GM12878 (cell line): ENCODE data around the gene SH2D7. TPM values are rescaled to one million over a fixed set of nuclear protein-coding genes. Genes with fewer than 3 reads are reported as not detected.

Source experiments
- ATAC-seq: fragments of 200-7000 bp; cut with Tn5 transposase; 3 replicates; pipeline ENCODE4 v1.9.1; 2020; ENCODE audit warnings: mild to moderate bottlenecking, moderate library complexity
- BruUV-seq: library from RNA; stranded (reverse); fragments of 400-500 nt; replicated peaks from 2 replicates; lab custom pipeline; 2021; lab: Mats Ljungman, UMichigan
- CTCF ChIA-PET: fragments of 300-600 bp; sonication (Branson Sonifier 250); formaldehyde crosslinking; extraction: SDS; loops from one replicate; lab custom pipeline; 2021; ENCODE audit warnings: inconsistent platforms; lab: Yijun Ruan, JAX
- POLR2A ChIA-PET: fragments of 350-600 bp; formaldehyde crosslinking; extraction: SDS; loops from one replicate; lab custom pipeline; 2021; ENCODE audit warnings: inconsistent platforms; lab: Charles Lee
- RAD21 ChIA-PET: fragments of 300-600 bp; sonication (Branson Sonifier 250); formaldehyde crosslinking; loops from one replicate; lab custom pipeline; 2023; ENCODE audit warnings: antibody characterized with exemption; ENCODE audit not compliant: unreplicated experiment; lab: Charles Lee
- SMC1A ChIA-PET: fragments of 300-600 bp; sonication (Branson Sonifier 250); formaldehyde crosslinking; loops from one replicate; lab custom pipeline; 2023; ENCODE audit not compliant: unreplicated experiment, uncharacterized antibody; lab: Charles Lee
- DNase-seq: peaks from one replicate; pipeline ENCODE4 v3.0.0-alpha.2; 2011; ENCODE audit warnings: low read depth, low spot score
- FAIRE-seq: peaks from 3 replicates; lab custom pipeline; 2011; peaks lifted over from hg19 to GRCh38; lab: Jason Lieb, UNC
- H2AFZ ChIP-seq: 2 replicates; pipeline ENCODE4 v1.6.0; 2011; ENCODE audit warnings: low read depth, low read length, control low read depth; ENCODE audit not compliant: control insufficient read depth
- H3K27ac ChIP-seq: 2 replicates; pipeline ENCODE4 v1.5.1; 2011; ENCODE audit warnings: control low read depth; ENCODE audit not compliant: control insufficient read depth, insufficient read depth
- H3K27me3 ChIP-seq, 2 experiments: replicated peaks in 1 of 2; 2 replicates each; pipeline versions ENCODE4 v1.6.0 to v1.6.1; 2011; ENCODE audit warnings: low read length in 1 of 2; ENCODE audit not compliant: control insufficient read depth in 2 of 2, insufficient read depth in 2 of 2
- H3K36me3 ChIP-seq, 2 experiments: 2 replicates each; pipeline ENCODE4 v1.5.1; 2011; ENCODE audit warnings: low read length in 1 of 2; ENCODE audit not compliant: control insufficient read depth in 2 of 2, insufficient read depth in 2 of 2
- H3K4me1 ChIP-seq: 2 replicates; pipeline ENCODE4 v1.6.1; 2011; ENCODE audit warnings: mild to moderate bottlenecking, low read length, moderate library complexity, mixed read lengths; ENCODE audit not compliant: control insufficient read depth, insufficient read depth
- H3K4me2 ChIP-seq: 2 replicates; pipeline ENCODE4 v1.6.0; 2011; ENCODE audit warnings: control low read depth; ENCODE audit not compliant: control insufficient read depth, insufficient read depth
- H3K4me3 ChIP-seq: fragments of 200-600 bp; sonication (generic); 2 replicates; pipeline ENCODE4 v1.5.1; 2016
- H3K79me2 ChIP-seq: 2 replicates; pipeline ENCODE4 v1.6.0; 2011; ENCODE audit warnings: low read length; ENCODE audit not compliant: control insufficient read depth, insufficient read depth
- H3K9ac ChIP-seq: 2 replicates; pipeline ENCODE4 v1.8.0; 2011; ENCODE audit warnings: low read length, control low read depth, mixed read lengths; ENCODE audit not compliant: control insufficient read depth, insufficient read depth
- H3K9me3 ChIP-seq: replicated peaks from 3 replicates; pipeline ENCODE4 v1.5.1; 2011; ENCODE audit warnings: mild to moderate bottlenecking, low read length; ENCODE audit not compliant: control insufficient read depth, insufficient read depth
- H4K20me1 ChIP-seq: 2 replicates; pipeline ENCODE4 v1.6.0; 2011; ENCODE audit not compliant: control insufficient read depth, insufficient read depth
- ASH2L ChIP-seq: fragments of 300-600, 200-600 bp; sonication (generic); IDR thresholded peaks from 2 replicates; pipeline ENCODE4 v1.6.1; 2017; ENCODE audit warnings: low read depth, mild to moderate bottlenecking, borderline replicate concordance
- BHLHE40 ChIP-seq, 2 experiments: fragments of 450-650 bp in 1 of 2; IDR thresholded peaks; 2 replicates each; pipeline ENCODE4 v1.6.1; 2011 to 2017; ENCODE audit warnings: low read depth in 2 of 2, borderline replicate concordance in 1 of 2, improper control_type of control experiment in 1 of 2, low read length in 1 of 2, mild to moderate bottlenecking in 1 of 2
- CBX5 ChIP-seq: sonication (generic); IDR thresholded peaks from 2 replicates; pipeline ENCODE4 v1.6.1; 2016; ENCODE audit warnings: low read depth, moderate library complexity, mild to moderate bottlenecking, inconsistent platforms
- MTA2 ChIP-seq: fragments of 450-650 bp; IDR thresholded peaks from 2 replicates; pipeline ENCODE4 v1.6.1; 2016; ENCODE audit warnings: low read depth, mild to moderate bottlenecking, moderate library complexity
- NR2C1 ChIP-seq: fragments of 450-650 bp; IDR thresholded peaks from 2 replicates; pipeline ENCODE4 v1.6.1; 2017; ENCODE audit warnings: antibody characterized with exemption, mild to moderate bottlenecking, moderate library complexity
- NR2F1 ChIP-seq: fragments of 450-650 bp; conservative IDR thresholded peaks from 2 replicates; pipeline ENCODE4 v1.6.1; 2017; ENCODE audit warnings: mild to moderate bottlenecking
- SMARCA5 ChIP-seq: fragments of 450-650 bp; IDR thresholded peaks from 2 replicates; pipeline ENCODE4 v1.6.1; 2017; ENCODE audit warnings: mild to moderate bottlenecking
- SRF ChIP-seq, 2 experiments: IDR thresholded peaks; 2 replicates each; pipeline ENCODE4 v1.6.1; 2011; ENCODE audit warnings: low read depth in 2 of 2, low read length in 2 of 2, mild to moderate bottlenecking in 1 of 2, moderate library complexity in 1 of 2
- ZNF274 ChIP-seq: IDR thresholded peaks from one replicate; pipeline ENCODE4 v1.8.0; 2011; ENCODE audit not compliant: insufficient read length, insufficient read depth
- ZSCAN29 ChIP-seq: fragments of 450-650 bp; IDR thresholded peaks from 2 replicates; pipeline ENCODE4 v1.6.1; 2017; ENCODE audit warnings: mild to moderate bottlenecking, moderate library complexity
- WGBS: methylation state at CpG from one replicate; pipeline ENCODE4 v1.1.6; 2016; ENCODE audit warnings: low lambda C conversion rate; ENCODE audit not compliant: insufficient replicate concordance, insufficient coverage; ENCODE audit errors: missing lambda C conversion rate; 5-methylcytosine and 5-hydroxymethylcytosine counted together
- in situ Hi-C: fragments of 300-500 bp; cut with MboI; formaldehyde crosslinking; loops from 9 replicates; pipeline ENCODE4 v1.14.3; 2018; ENCODE audit warnings: mixed read lengths
- intact Hi-C: fragments of 100-400 bp; cut with micrococcal nuclease; formaldehyde crosslinking; loops from one replicate; pipeline ENCODE4 v1.14.2; 2022; ENCODE audit not compliant: unreplicated experiment
- polyA plus RNA-seq, 11 experiments: library from polyadenylated mRNA; depleted of rRNA in 4 of 11; unstranded in 6 of 11; stranded (reverse) in 5 of 11; fragments of >200 nt; fragmentation: Nextera tagmentation in 4 of 11; fragmentation: Illumina TruSeq in 1 of 11; extraction: Ambion mirVana in 4 of 11; extraction: Trizol in 1 of 11; gene quantifications; 1 replicate in 1 of 11; 2 replicates in 10 of 11; pipeline versions ENCODE4 v1.2.1 to v1.2.3, GENCODE V29; 2011 to 2016; ENCODE audit warnings: inconsistent platforms in 2 of 11, missing spikeins in 2 of 11, low read depth in 1 of 11
- total RNA-seq, 4 experiments: library from RNA; depleted of rRNA in 3 of 4; stranded (reverse); fragments of >200 nt in 3 of 4; fragmentation: Illumina TruSeq in 1 of 4; extraction: Trizol in 1 of 4; gene quantifications; 2 replicates each; pipeline versions ENCODE4 v1.2.1 to v1.2.3, GENCODE V29; 2013 to 2021
- TF ChIP-seq, protein P1 (sequence below): fragments of 450-650 bp; IDR thresholded peaks from 2 replicates; pipeline ENCODE4 v1.6.1; 2017; ENCODE audit warnings: borderline replicate concordance
- TF ChIP-seq, protein P2 (sequence below): fragments of 150-350 bp; IDR thresholded peaks from 2 replicates; pipeline ENCODE4 v1.6.1; 2016; ENCODE audit warnings: low read depth, low read length
- TF ChIP-seq, protein P3 (sequence below): fragments of 450-650 bp; formaldehyde crosslinking; IDR thresholded peaks from 2 replicates; pipeline ENCODE4 v1.5.0; 2022; ENCODE audit warnings: mild to moderate bottlenecking, missing genetic modification characterization

Gene SH2D7
- total and polyA plus RNA-seq, 10 of the 15 experiments (the other 5 are each of a cell fraction or from before 2014, with no cell fraction given) = 0.04 to 0.06 TPM; not detected in 8

DNA sequence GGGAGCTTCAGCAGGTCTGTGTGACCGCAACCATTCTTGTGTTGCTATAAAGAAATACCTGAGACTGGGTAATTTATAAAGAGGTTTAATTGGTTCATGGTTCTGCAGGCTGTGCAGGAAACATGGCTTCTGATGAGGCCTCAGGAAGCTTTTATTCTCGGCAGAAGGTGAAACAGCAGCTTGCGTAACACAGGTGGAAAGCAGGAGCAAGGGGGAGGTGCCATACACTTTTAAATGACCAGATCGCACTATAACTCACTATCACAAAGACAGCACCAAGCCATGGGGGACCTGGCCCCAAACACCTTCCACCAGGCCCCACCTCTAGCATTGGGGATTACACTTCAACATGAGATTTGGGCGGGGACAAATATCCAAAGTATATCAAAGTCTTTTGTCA, 47.2 kb downstream of the SH2D7 start:
- Histone ChIP-seq H2AFZ (no peak overlapping the region), H3K4me2 (no peak overlapping the region), H3K36me3 (no peaks in the 10 kb centered on the region), H3K27me3 (no peaks in the 10 kb centered on the region), H3K4me1 (no peaks in the 10 kb centered on the region), H3K4me3 (no peak overlapping the region), H3K9me3 (no peaks in the 10 kb centered on the region), H3K9ac (no peak overlapping the region), H3K79me2 (no peaks in the 10 kb centered on the region), H3K27ac (no peak overlapping the region), H4K20me1 (no peaks in the 10 kb centered on the region)
- DNase-seq (no peak), FAIRE-seq (no peak), ATAC-seq (no peak)
- in situ Hi-C loops (no loop called here), intact Hi-C loops (no loop called here)
- SMC1A ChIA-PET = interaction anchor here (0.6 to 3.2 kb wide), 11 partner anchors 8 to 101 kb away, joined by 3 to 18 read pairs (median 3); no protein-coding TSS in a partner anchor
- no TSS peak for BruUV-seq
- POLR2A ChIA-PET = interaction anchor here (0.6 to 2.0 kb wide), 4 partner anchors 9 to 31 kb away, joined by 3 to 9 read pairs (median 3); no protein-coding TSS in a partner anchor
- 75% methylated on average over 5 of the region's 5 CpGs for WGBS
- RAD21 ChIA-PET = interaction anchor here (0.7 to 4.2 kb wide), 4 partner anchors 9 to 56 kb away, joined by 3 to 13 read pairs (median 4); no protein-coding TSS in a partner anchor
- CTCF ChIA-PET = interaction anchor here (0.6 to 7.6 kb wide), 8 partner anchors 8 to 102 kb away, joined by 3 to 70 read pairs (median 5); partner anchors contain the start of gene ACSBG1
- no peak for TF ChIP-seq ASH2L
- TF ChIP-seq CBX5 = no peak
- no peak for TF ChIP-seq BHLHE40 (IDR thresholded peaks at IDR 0.05; ENCODE audit: borderline replicate concordance in 1 of 2, low read depth in 2 of 2, low read length in 1 of 2)
- TF ChIP-seq, protein P1, sequence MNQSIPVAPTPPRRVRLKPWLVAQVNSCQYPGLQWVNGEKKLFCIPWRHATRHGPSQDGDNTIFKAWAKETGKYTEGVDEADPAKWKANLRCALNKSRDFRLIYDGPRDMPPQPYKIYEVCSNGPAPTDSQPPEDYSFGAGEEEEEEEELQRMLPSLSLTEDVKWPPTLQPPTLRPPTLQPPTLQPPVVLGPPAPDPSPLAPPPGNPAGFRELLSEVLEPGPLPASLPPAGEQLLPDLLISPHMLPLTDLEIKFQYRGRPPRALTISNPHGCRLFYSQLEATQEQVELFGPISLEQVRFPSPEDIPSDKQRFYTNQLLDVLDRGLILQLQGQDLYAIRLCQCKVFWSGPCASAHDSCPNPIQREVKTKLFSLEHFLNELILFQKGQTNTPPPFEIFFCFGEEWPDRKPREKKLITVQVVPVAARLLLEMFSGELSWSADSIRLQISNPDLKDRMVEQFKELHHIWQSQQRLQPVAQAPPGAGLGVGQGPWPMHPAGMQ = no peak
- TF ChIP-seq ZNF274 = no peak
- no peak for TF ChIP-seq NR2C1
- no peak for TF ChIP-seq ZSCAN29
- no peak for TF ChIP-seq SMARCA5
- no peak for TF ChIP-seq SRF (IDR thresholded peaks at IDR 0.05; ENCODE audit: low read depth in 2 of 2, low read length in 2 of 2)
- TF ChIP-seq MTA2 = no peak
- TF ChIP-seq, protein P2, sequence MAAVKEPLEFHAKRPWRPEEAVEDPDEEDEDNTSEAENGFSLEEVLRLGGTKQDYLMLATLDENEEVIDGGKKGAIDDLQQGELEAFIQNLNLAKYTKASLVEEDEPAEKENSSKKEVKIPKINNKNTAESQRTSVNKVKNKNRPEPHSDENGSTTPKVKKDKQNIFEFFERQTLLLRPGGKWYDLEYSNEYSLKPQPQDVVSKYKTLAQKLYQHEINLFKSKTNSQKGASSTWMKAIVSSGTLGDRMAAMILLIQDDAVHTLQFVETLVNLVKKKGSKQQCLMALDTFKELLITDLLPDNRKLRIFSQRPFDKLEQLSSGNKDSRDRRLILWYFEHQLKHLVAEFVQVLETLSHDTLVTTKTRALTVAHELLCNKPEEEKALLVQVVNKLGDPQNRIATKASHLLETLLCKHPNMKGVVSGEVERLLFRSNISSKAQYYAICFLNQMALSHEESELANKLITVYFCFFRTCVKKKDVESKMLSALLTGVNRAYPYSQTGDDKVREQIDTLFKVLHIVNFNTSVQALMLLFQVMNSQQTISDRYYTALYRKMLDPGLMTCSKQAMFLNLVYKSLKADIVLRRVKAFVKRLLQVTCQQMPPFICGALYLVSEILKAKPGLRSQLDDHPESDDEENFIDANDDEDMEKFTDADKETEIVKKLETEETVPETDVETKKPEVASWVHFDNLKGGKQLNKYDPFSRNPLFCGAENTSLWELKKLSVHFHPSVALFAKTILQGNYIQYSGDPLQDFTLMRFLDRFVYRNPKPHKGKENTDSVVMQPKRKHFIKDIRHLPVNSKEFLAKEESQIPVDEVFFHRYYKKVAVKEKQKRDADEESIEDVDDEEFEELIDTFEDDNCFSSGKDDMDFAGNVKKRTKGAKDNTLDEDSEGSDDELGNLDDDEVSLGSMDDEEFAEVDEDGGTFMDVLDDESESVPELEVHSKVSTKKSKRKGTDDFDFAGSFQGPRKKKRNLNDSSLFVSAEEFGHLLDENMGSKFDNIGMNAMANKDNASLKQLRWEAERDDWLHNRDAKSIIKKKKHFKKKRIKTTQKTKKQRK = no peak
- no peak for TF ChIP-seq NR2F1
- TF ChIP-seq, protein P3, sequence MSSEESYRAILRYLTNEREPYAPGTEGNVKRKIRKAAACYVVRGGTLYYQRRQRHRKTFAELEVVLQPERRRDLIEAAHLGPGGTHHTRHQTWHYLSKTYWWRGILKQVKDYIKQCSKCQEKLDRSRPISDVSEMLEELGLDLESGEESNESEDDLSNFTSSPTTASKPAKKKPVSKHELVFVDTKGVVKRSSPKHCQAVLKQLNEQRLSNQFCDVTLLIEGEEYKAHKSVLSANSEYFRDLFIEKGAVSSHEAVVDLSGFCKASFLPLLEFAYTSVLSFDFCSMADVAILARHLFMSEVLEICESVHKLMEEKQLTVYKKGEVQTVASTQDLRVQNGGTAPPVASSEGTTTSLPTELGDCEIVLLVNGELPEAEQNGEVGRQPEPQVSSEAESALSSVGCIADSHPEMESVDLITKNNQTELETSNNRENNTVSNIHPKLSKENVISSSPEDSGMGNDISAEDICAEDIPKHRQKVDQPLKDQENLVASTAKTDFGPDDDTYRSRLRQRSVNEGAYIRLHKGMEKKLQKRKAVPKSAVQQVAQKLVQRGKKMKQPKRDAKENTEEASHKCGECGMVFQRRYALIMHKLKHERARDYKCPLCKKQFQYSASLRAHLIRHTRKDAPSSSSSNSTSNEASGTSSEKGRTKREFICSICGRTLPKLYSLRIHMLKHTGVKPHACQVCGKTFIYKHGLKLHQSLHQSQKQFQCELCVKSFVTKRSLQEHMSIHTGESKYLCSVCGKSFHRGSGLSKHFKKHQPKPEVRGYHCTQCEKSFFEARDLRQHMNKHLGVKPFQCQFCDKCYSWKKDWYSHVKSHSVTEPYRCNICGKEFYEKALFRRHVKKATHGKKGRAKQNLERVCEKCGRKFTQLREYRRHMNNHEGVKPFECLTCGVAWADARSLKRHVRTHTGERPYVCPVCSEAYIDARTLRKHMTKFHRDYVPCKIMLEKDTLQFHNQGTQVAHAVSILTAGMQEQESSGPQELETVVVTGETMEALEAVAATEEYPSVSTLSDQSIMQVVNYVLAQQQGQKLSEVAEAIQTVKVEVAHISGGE (CRISPR knock-in tag) = no peak
